GM10847 (cell line): ENCODE data around the gene TCEAL5.

Source experiments
- POLR2A ChIP-seq: IDR thresholded peaks from 2 replicates; pipeline ENCODE4 v1.6.1; 2011; ENCODE audit not compliant: insufficient read length; ENCODE audit errors: extremely low read depth

TCEAL5 gene

GRCh38 chrX:103276581-103277002, at the start of gene TCEAL5:
TSS of gene TCEAL5 (minus strand) at chrX:103276750. CDS start at chrX:103274563, 2,187 bp downstream.
- no peak for TF ChIP-seq POLR2A

GRCh38 chrX:103311399-103311780, 34.8 kb upstream of the TCEAL5 start:
- TF ChIP-seq POLR2A, result no peak

GRCh38 chrX:103310555-103311398, 34.2 kb upstream of the TCEAL5 start, which contains the start of gene BEX2:
TSS of gene BEX2 (minus strand) at chrX:103310990. CDS start at chrX:103309976, 1,014 bp downstream.
- TF ChIP-seq POLR2A, result no peak

- TF ChIP-seq POLR2A, result no peak
Observed at GRCh38 chrX:103309860-103310554, 33.5 kb upstream of the TCEAL5 start.

GRCh38 chrX:103304705-103305104, 28.2 kb upstream of the TCEAL5 start:
- no peak for TF ChIP-seq POLR2A

- TF ChIP-seq POLR2A, result no peak
Observed at GRCh38 chrX:103293118-103293517, 16.6 kb upstream of the TCEAL5 start.

GRCh38 chrX:103279624-103280023, 3.1 kb upstream of the TCEAL5 start:
- TF ChIP-seq POLR2A, result no peak

GRCh38 chrX:103275947-103276567, 493 bp downstream of the TCEAL5 start:
- TF ChIP-seq POLR2A, result no peak

GRCh38 chrX:103274284-103274683, 2.3 kb downstream of the TCEAL5 start:
- no peak for TF ChIP-seq POLR2A

- TF ChIP-seq POLR2A, result no peak
Observed at GRCh38 chrX:103258275-103258674, 18.3 kb downstream of the TCEAL5 start.

GRCh38 chrX:103256651-103257050, 19.9 kb downstream of the TCEAL5 start:
- no peak for TF ChIP-seq POLR2A

- TF ChIP-seq POLR2A, result peak; percentile 23
Observed at GRCh38 chrX:103254921-103255493, 21.5 kb downstream of the TCEAL5 start, which contains the start of gene TCEAL8. TSS of gene TCEAL8 (minus strand) at chrX:103255155. CDS start at chrX:103253979, 1,176 bp downstream.

GRCh38 chrX:103254171-103254824, 22.3 kb downstream of the TCEAL5 start:
- TF ChIP-seq POLR2A, result no peak

- no peak for TF ChIP-seq POLR2A
Observed at GRCh38 chrX:103253608-103254007, 22.9 kb downstream of the TCEAL5 start.

GRCh38 chrX:103250977-103251376, 25.6 kb downstream of the TCEAL5 start:
- no peak for TF ChIP-seq POLR2A
